Measurements from ENCODE around the gene SDHAF3.

The SDHAF3 gene

GRCh38 chr7:97126483-97127171, 9.1 kb downstream of the SDHAF3 start:
- no peak for TF ChIP-seq CTCF (IDR thresholded peaks at IDR 0.05; ENCODE audit: borderline replicate concordance, insufficient read depth, low read depth, low read length)
- H3K4me3 ChIP-seq (ENCODE audit: low read depth, low read length), result no peak overlapping the region

GRCh38 chr7:97128736-97129135, 11.2 kb downstream of the SDHAF3 start:
- no peak for TF ChIP-seq CTCF (IDR thresholded peaks at IDR 0.05; ENCODE audit: borderline replicate concordance, insufficient read depth, low read depth, low read length)
- no peak overlapping the region for H3K4me3 ChIP-seq (ENCODE audit: low read depth, low read length)

- H3K4me3 ChIP-seq (ENCODE audit: low read depth, low read length), result no peak overlapping the region
- TF ChIP-seq CTCF (IDR thresholded peaks at IDR 0.05; ENCODE audit: borderline replicate concordance, insufficient read depth, low read depth, low read length), result no peak
Measured at GRCh38 chr7:97130417-97131139, 13.1 kb downstream of the SDHAF3 start.

GRCh38 chr7:97133159-97133558, 15.7 kb downstream of the SDHAF3 start:
- no peak overlapping the region for H3K4me3 ChIP-seq (ENCODE audit: low read depth, low read length)
- no peak for TF ChIP-seq CTCF (IDR thresholded peaks at IDR 0.05; ENCODE audit: borderline replicate concordance, insufficient read depth, low read depth, low read length)

GRCh38 chr7:97138830-97139229, 21.3 kb downstream of the SDHAF3 start:
- no peak for TF ChIP-seq CTCF (IDR thresholded peaks at IDR 0.05; ENCODE audit: borderline replicate concordance, insufficient read depth, low read depth, low read length)
- H3K4me3 ChIP-seq (ENCODE audit: low read depth, low read length), result no peak overlapping the region

- H3K4me3 ChIP-seq (ENCODE audit: low read depth, low read length), result no peak overlapping the region
- TF ChIP-seq CTCF (IDR thresholded peaks at IDR 0.05; ENCODE audit: borderline replicate concordance, insufficient read depth, low read depth, low read length), result 0 out of 2 replicates have a peak, but pooled peaks have one; percentile 10
Measured at GRCh38 chr7:97145068-97145467, 27.6 kb downstream of the SDHAF3 start.

- TF ChIP-seq CTCF (IDR thresholded peaks at IDR 0.05; ENCODE audit: borderline replicate concordance, insufficient read depth, low read depth, low read length), result no peak
- H3K4me3 ChIP-seq (ENCODE audit: low read depth, low read length), result no peak overlapping the region
Measured at GRCh38 chr7:97149843-97150242, 32.3 kb downstream of the SDHAF3 start.

Measured in GM12875 (cell line).